NB4 (cell line): ENCODE data around the gene AKT1S1.
"Not testable (repeated sequence)": the region's sequence is repeated elsewhere in the genome, so short reads cannot be mapped to it uniquely, and the experiment has no call there.

Source experiments
- DNase-seq: peaks from one replicate; pipeline ENCODE4 v3.0.0; 2010; ENCODE audit warnings: low read depth
- H3K4me3 ChIP-seq: one replicate; pipeline ENCODE4 v1.5.1; 2011; ENCODE audit warnings: mild to moderate bottlenecking, low read depth, low read length, moderate library complexity
- CTCF ChIP-seq: IDR thresholded peaks from one replicate; pipeline ENCODE4 v1.5.1; 2012; ENCODE audit warnings: low read depth, low read length
- MAX ChIP-seq: IDR thresholded peaks from 2 replicates; pipeline ENCODE4 v1.6.1; 2011; ENCODE audit warnings: low read depth, low read length
- MYC ChIP-seq: IDR thresholded peaks from 2 replicates; pipeline ENCODE4 v1.6.1; 2011; ENCODE audit warnings: low read depth, low read length
- POLR2A ChIP-seq: IDR thresholded peaks from 2 replicates; pipeline ENCODE4 v1.6.1; 2011; ENCODE audit warnings: mild to moderate bottlenecking; ENCODE audit not compliant: insufficient read length; ENCODE audit errors: extremely low read depth

AKT1S1 gene

GRCh38 chr19:49829200-49829599 is 48.0 kb downstream of the AKT1S1 start:
- no peak for TF ChIP-seq CTCF
- no peak for TF ChIP-seq MYC
- TF ChIP-seq MAX = no peak
- no peak for TF ChIP-seq POLR2A
- H3K4me3 ChIP-seq = no peak overlapping the region
- DNase-seq = no peak

GRCh38 chr19:49827034-49827433 is 50.1 kb downstream of the AKT1S1 start:
- DNase-seq = no peak
- TF ChIP-seq MAX = no peak
- no peak for TF ChIP-seq POLR2A
- no peak for TF ChIP-seq MYC
- TF ChIP-seq CTCF = no peak
- H3K4me3 ChIP-seq = no peak overlapping the region

- no peak for TF ChIP-seq MYC
- TF ChIP-seq MAX = no peak
- no peak for TF ChIP-seq POLR2A
- no peak for TF ChIP-seq CTCF
- H3K4me3 ChIP-seq = no peak overlapping the region
- no peak for DNase-seq
These were observed 52.5 kb downstream of the AKT1S1 start for GRCh38 chr19:49824662-49825061.

GRCh38 chr19:49823472-49823871 is 53.7 kb downstream of the AKT1S1 start:
- DNase-seq = no peak
- no peak overlapping the region for H3K4me3 ChIP-seq
- no peak for TF ChIP-seq CTCF
- TF ChIP-seq POLR2A = no peak
- TF ChIP-seq MAX = no peak
- TF ChIP-seq MYC = no peak

- no peak for TF ChIP-seq MAX
- no peak for TF ChIP-seq MYC
- no peak for TF ChIP-seq POLR2A
- no peak for TF ChIP-seq CTCF
- no peak for DNase-seq
- H3K4me3 ChIP-seq = no peak overlapping the region
These were observed 57.0 kb downstream of the AKT1S1 start for GRCh38 chr19:49820125-49820524.

GRCh38 chr19:49819452-49820115 is 57.6 kb downstream of the AKT1S1 start:
- not testable (repeated sequence) for DNase-seq
- peak overlapping the region; percentile 93 for H3K4me3 ChIP-seq
